Measurements from ENCODE around the gene OSTN.

The OSTN gene

GRCh38 chr3:191294291-191294690 is 95.2 kb downstream of the OSTN start:
- Histone ChIP-seq H3K27ac (ENCODE audit: low read depth, low read length) (no peak overlapping the region), H3K36me3 (ENCODE audit: insufficient read depth, low read length) (no peaks in the 10 kb centered on the region), H3K9ac (ENCODE audit: low read depth, low read length) (no peak overlapping the region), H3K4me1 (ENCODE audit: insufficient read depth, low read length) (no peaks in the 10 kb centered on the region), H3K27me3 (ENCODE audit: insufficient read depth, low read length) (no peaks in the 10 kb centered on the region), H3K9me3 (ENCODE audit: insufficient read depth, low read depth, low read length) (no peaks in the 10 kb centered on the region), H3K4me3 (ENCODE audit: low read length) (no peak overlapping the region)
- 95% methylated on average over 1 of the region's 1 CpG for whole genome bisulfite sequencing

- no peak overlapping the region for H3K27ac ChIP-seq (ENCODE audit: low read depth, low read length)
- no peaks in the 10 kb centered on the region for H3K27me3 ChIP-seq (ENCODE audit: insufficient read depth, low read length)
- H3K9ac ChIP-seq (ENCODE audit: low read depth, low read length), result no peak overlapping the region
- H3K4me1 ChIP-seq (ENCODE audit: insufficient read depth, low read length), result no peaks in the 10 kb centered on the region
- WGBS, result 87% methylated on average over 4 of the region's 4 CpGs
- H3K4me3 ChIP-seq (ENCODE audit: low read length), result no peak overlapping the region
- no peaks in the 10 kb centered on the region for H3K9me3 ChIP-seq (ENCODE audit: insufficient read depth, low read depth, low read length)
- no peaks in the 10 kb centered on the region for H3K36me3 ChIP-seq (ENCODE audit: insufficient read depth, low read length)
Measured at GRCh38 chr3:191296041-191296541, 97.0 kb downstream of the OSTN start.

- no peak overlapping the region for H3K9ac ChIP-seq (ENCODE audit: low read depth, low read length)
- H3K36me3 ChIP-seq (ENCODE audit: insufficient read depth, low read length), result no peaks in the 10 kb centered on the region
- no peaks in the 10 kb centered on the region for H3K27me3 ChIP-seq (ENCODE audit: insufficient read depth, low read length)
Measured at GRCh38 chr3:191298846-191299245, 99.8 kb downstream of the OSTN start.

GRCh38 chr3:191300422-191300821 is 101.4 kb downstream of the OSTN start:
- Histone ChIP-seq H3K4me3 (ENCODE audit: low read length) (no peak overlapping the region), H3K36me3 (ENCODE audit: insufficient read depth, low read length) (no peaks in the 10 kb centered on the region), H3K27me3 (ENCODE audit: insufficient read depth, low read length) (no peaks in the 10 kb centered on the region), H3K4me1 (ENCODE audit: insufficient read depth, low read length) (peaks cover 6% of the 10 kb centered on the region; the same call in 1 of the 2 replicates), H3K9me3 (ENCODE audit: insufficient read depth, low read depth, low read length) (no peaks in the 10 kb centered on the region), H3K27ac (ENCODE audit: low read depth, low read length) (no peak overlapping the region), H3K9ac (ENCODE audit: low read depth, low read length) (no peak overlapping the region)
- 88% methylated on average over 1 of the region's 1 CpG for WGBS

More at GRCh38 chr3:191298846-191299245, 99.8 kb downstream of the OSTN start:
- no peak overlapping the region for H3K4me3 ChIP-seq (ENCODE audit: low read length)
- no peak overlapping the region for H3K27ac ChIP-seq (ENCODE audit: low read depth, low read length)
- H3K4me1 ChIP-seq (ENCODE audit: insufficient read depth, low read length), result peaks cover 6% of the 10 kb centered on the region; the same call in 1 of the 2 replicates
- H3K9me3 ChIP-seq (ENCODE audit: insufficient read depth, low read depth, low read length), result no peaks in the 10 kb centered on the region

GRCh38 chr3:191301017-191301416 is 102.0 kb downstream of the OSTN start:
- Histone ChIP-seq H3K9ac (ENCODE audit: low read depth, low read length) (no peak overlapping the region), H3K27me3 (ENCODE audit: insufficient read depth, low read length) (no peaks in the 10 kb centered on the region), H3K9me3 (ENCODE audit: insufficient read depth, low read depth, low read length) (no peaks in the 10 kb centered on the region), H3K4me3 (ENCODE audit: low read length) (no peak overlapping the region), H3K36me3 (ENCODE audit: insufficient read depth, low read length) (no peaks in the 10 kb centered on the region), H3K4me1 (ENCODE audit: insufficient read depth, low read length) (peaks cover 6% of the 10 kb centered on the region; the same call in 1 of the 2 replicates), H3K27ac (ENCODE audit: low read depth, low read length) (no peak overlapping the region)
- 96% methylated on average over 1 of the region's 1 CpG for WGBS

GRCh38 chr3:191301782-191302411 is 102.9 kb downstream of the OSTN start:
- Histone ChIP-seq H3K4me1 (ENCODE audit: insufficient read depth, low read length) (peaks cover 6% of the 10 kb centered on the region; the same call in 1 of the 2 replicates), H3K27ac (ENCODE audit: low read depth, low read length) (no peak overlapping the region), H3K36me3 (ENCODE audit: insufficient read depth, low read length) (no peaks in the 10 kb centered on the region), H3K4me3 (ENCODE audit: low read length) (no peak overlapping the region), H3K27me3 (ENCODE audit: insufficient read depth, low read length) (no peaks in the 10 kb centered on the region), H3K9me3 (ENCODE audit: insufficient read depth, low read depth, low read length) (no peaks in the 10 kb centered on the region), H3K9ac (ENCODE audit: low read depth, low read length) (no peak overlapping the region)
- 33% methylated on average over 4 of the region's 5 CpGs for WGBS

GRCh38 chr3:191302451-191302850 is 103.4 kb downstream of the OSTN start:
- H3K27me3 ChIP-seq (ENCODE audit: insufficient read depth, low read length), result no peaks in the 10 kb centered on the region
- 100% methylated on average over 1 of the region's 2 CpGs for WGBS
- no peaks in the 10 kb centered on the region for H3K36me3 ChIP-seq (ENCODE audit: insufficient read depth, low read length)
- no peak overlapping the region for H3K9ac ChIP-seq (ENCODE audit: low read depth, low read length)
- no peaks in the 10 kb centered on the region for H3K9me3 ChIP-seq (ENCODE audit: insufficient read depth, low read depth, low read length)
- no peak overlapping the region for H3K4me3 ChIP-seq (ENCODE audit: low read length)
- H3K4me1 ChIP-seq (ENCODE audit: insufficient read depth, low read length), result peaks cover 6% of the 10 kb centered on the region; the same call in 1 of the 2 replicates
- no peak overlapping the region for H3K27ac ChIP-seq (ENCODE audit: low read depth, low read length)

GRCh38 chr3:191303596-191303995 is 104.6 kb downstream of the OSTN start:
- Histone ChIP-seq H3K9me3 (ENCODE audit: insufficient read depth, low read depth, low read length) (no peaks in the 10 kb centered on the region), H3K27ac (ENCODE audit: low read depth, low read length) (no peak overlapping the region), H3K36me3 (ENCODE audit: insufficient read depth, low read length) (no peaks in the 10 kb centered on the region), H3K9ac (ENCODE audit: low read depth, low read length) (no peak overlapping the region), H3K27me3 (ENCODE audit: insufficient read depth, low read length) (no peaks in the 10 kb centered on the region), H3K4me1 (ENCODE audit: insufficient read depth, low read length) (peaks cover 6% of the 10 kb centered on the region; the same call in 1 of the 2 replicates), H3K4me3 (ENCODE audit: low read length) (no peak overlapping the region)
- 96% methylated on average over 3 of the region's 3 CpGs for WGBS

GRCh38 chr3:191306428-191306827 is 107.4 kb downstream of the OSTN start:
- H3K27me3 ChIP-seq (ENCODE audit: insufficient read depth, low read length), result no peaks in the 10 kb centered on the region
- 92% methylated on average over 4 of the region's 4 CpGs for WGBS
- no peaks in the 10 kb centered on the region for H3K9me3 ChIP-seq (ENCODE audit: insufficient read depth, low read depth, low read length)
- H3K4me3 ChIP-seq (ENCODE audit: low read length), result no peak overlapping the region
- no peak overlapping the region for H3K9ac ChIP-seq (ENCODE audit: low read depth, low read length)
- no peaks in the 10 kb centered on the region for H3K36me3 ChIP-seq (ENCODE audit: insufficient read depth, low read length)
- peaks cover 6% of the 10 kb centered on the region; the same call in 1 of the 2 replicates for H3K4me1 ChIP-seq (ENCODE audit: insufficient read depth, low read length)
- no peak overlapping the region for H3K27ac ChIP-seq (ENCODE audit: low read depth, low read length)

GRCh38 chr3:191307341-191307740 is 108.3 kb downstream of the OSTN start:
- no peak overlapping the region for H3K9ac ChIP-seq (ENCODE audit: low read depth, low read length)
- H3K36me3 ChIP-seq (ENCODE audit: insufficient read depth, low read length), result no peaks in the 10 kb centered on the region
- H3K27ac ChIP-seq (ENCODE audit: low read depth, low read length), result no peak overlapping the region
- peaks cover 3% of the 10 kb centered on the region; the same call in 1 of the 2 replicates for H3K4me1 ChIP-seq (ENCODE audit: insufficient read depth, low read length)
- no peaks in the 10 kb centered on the region for H3K9me3 ChIP-seq (ENCODE audit: insufficient read depth, low read depth, low read length)
- no peak overlapping the region for H3K4me3 ChIP-seq (ENCODE audit: low read length)
- WGBS, result 91% methylated on average over 4 of the region's 4 CpGs
- no peaks in the 10 kb centered on the region for H3K27me3 ChIP-seq (ENCODE audit: insufficient read depth, low read length)

- H3K27me3 ChIP-seq (ENCODE audit: insufficient read depth, low read length), result no peaks in the 10 kb centered on the region
- no peak overlapping the region for H3K27ac ChIP-seq (ENCODE audit: low read depth, low read length)
- H3K4me3 ChIP-seq (ENCODE audit: low read length), result no peak overlapping the region
- no CpG with 5 or more reads among the region's 2 CpGs for WGBS
- no peaks in the 10 kb centered on the region for H3K4me1 ChIP-seq (ENCODE audit: insufficient read depth, low read length)
- H3K9me3 ChIP-seq (ENCODE audit: insufficient read depth, low read depth, low read length), result no peaks in the 10 kb centered on the region
- no peak overlapping the region for H3K9ac ChIP-seq (ENCODE audit: low read depth, low read length)
- no peaks in the 10 kb centered on the region for H3K36me3 ChIP-seq (ENCODE audit: insufficient read depth, low read length)
Measured at GRCh38 chr3:191313296-191313695, 114.3 kb downstream of the OSTN start.
